B cell (primary cell): ENCODE results near the gene POSTN. TPM values are rescaled to one million over a fixed set of nuclear protein-coding genes. Genes with fewer than 3 reads are reported as not detected.

ENCODE experiments used
- ATAC-seq: fragments of 200-7000 bp; cut with Tn5 transposase; one replicate; pipeline ENCODE4 v1.10.0; 2021; ENCODE audit warnings: low read depth, mild to moderate bottlenecking, moderate number of reproducible peaks, moderate library complexity
- CTCF ChIA-PET: fragments of 350-600 bp; sonication (Branson Sonifier 250); formaldehyde crosslinking; loops from one replicate; lab custom pipeline; 2021; ENCODE audit warnings: antibody characterized with exemption, inconsistent platforms; lab: Charles Lee
- POLR2A ChIA-PET: fragments of 350-600 bp; sonication (Branson Sonifier 250); formaldehyde crosslinking; loops from one replicate; lab custom pipeline; 2021; ENCODE audit warnings: antibody characterized with exemption; lab: Charles Lee
- DNase-seq: peaks from one replicate; pipeline ENCODE4 v3.0.0; 2013
- H2AFZ ChIP-seq: 2 replicates; pipeline ENCODE4 v1.6.1; 2012; ENCODE audit warnings: mild to moderate bottlenecking, low read depth, low read length; ENCODE audit not compliant: insufficient read depth, poor library complexity, severe bottlenecking
- H3K27ac ChIP-seq, 2 donors: 1 replicate in 1 of 2; 2 replicates in 1 of 2; pipeline ENCODE4 v1.5.1; 2012 to 2013; ENCODE audit warnings: low read length in 2 of 2, mild to moderate bottlenecking in 2 of 2, moderate library complexity in 1 of 2
- H3K27me3 ChIP-seq, 4 experiments: fragments of 200-600 bp in 1 of 4; sonication (generic) in 1 of 4; replicated peaks in 1 of 4; 1 replicate in 2 of 4; 2 replicates in 2 of 4; pipeline versions ENCODE4 v1.6.1 to v1.7.0; 2013 to 2016; ENCODE audit warnings: low read length in 3 of 4, mild to moderate bottlenecking in 2 of 4, mixed read lengths in 1 of 4, moderate library complexity in 1 of 4; ENCODE audit not compliant: insufficient read depth in 4 of 4, control insufficient read depth in 3 of 4; ENCODE audit errors: control extremely low read depth in 1 of 4
- H3K36me3 ChIP-seq, 2 experiments: replicated peaks in 1 of 2; 1 replicate in 1 of 2; 2 replicates in 1 of 2; pipeline versions ENCODE4 v1.6.1 to v1.7.1; 2013; ENCODE audit warnings: low read length in 1 of 2; ENCODE audit not compliant: insufficient read depth in 2 of 2, control insufficient read depth in 1 of 2; ENCODE audit errors: control extremely low read depth in 1 of 2, extremely low read depth in 1 of 2
- H3K4me1 ChIP-seq, 2 donors: fragments of 200-600 bp in 1 of 2; sonication (generic) in 1 of 2; 1 replicate in 1 of 2; 2 replicates in 1 of 2; pipeline versions ENCODE4 v1.5.1 to v1.6.1; 2013 to 2017; ENCODE audit warnings: low read length in 2 of 2; ENCODE audit not compliant: control insufficient read depth in 2 of 2, insufficient read depth in 2 of 2
- H3K4me2 ChIP-seq: replicated peaks from 2 replicates; pipeline ENCODE3; 2012; ENCODE audit warnings: mild to moderate bottlenecking, low read depth, low read length; ENCODE audit not compliant: poor library complexity, severe bottlenecking
- H3K4me3 ChIP-seq, 5 experiments: fragments of 200-600 bp in 1 of 5; sonication (generic) in 1 of 5; 1 replicate in 3 of 5; 2 replicates in 2 of 5; pipeline versions ENCODE4 v1.5.1 to v1.7.0; 2011 to 2016; ENCODE audit warnings: low read length in 4 of 5, mild to moderate bottlenecking in 4 of 5, low read depth in 2 of 5, control low read depth in 1 of 5, moderate library complexity in 1 of 5; ENCODE audit not compliant: insufficient read depth in 1 of 5; ENCODE audit errors: control extremely low read depth in 1 of 5, extremely low read depth in 1 of 5
- H3K79me2 ChIP-seq: fragments of 200-600 bp; sonication (generic); one replicate; pipeline ENCODE4 v1.6.0; 2016; ENCODE audit warnings: low read length; ENCODE audit not compliant: control insufficient read depth, insufficient read depth
- H3K9ac ChIP-seq: fragments of 200-600 bp; sonication (generic); 2 replicates; pipeline ENCODE4 v1.6.1; 2017; ENCODE audit warnings: mild to moderate bottlenecking, low read length, moderate library complexity
- H3K9me3 ChIP-seq, 3 donors: one replicate each; pipeline versions ENCODE4 v1.6.1 to v1.7.1; 2013; ENCODE audit warnings: low read length in 2 of 3; ENCODE audit not compliant: control insufficient read depth in 2 of 3, insufficient read depth in 1 of 3; ENCODE audit errors: control extremely low read depth in 1 of 3
- H4K20me1 ChIP-seq: 2 replicates; pipeline ENCODE4 v1.6.0; 2012; ENCODE audit warnings: mild to moderate bottlenecking, low read length; ENCODE audit not compliant: insufficient read depth, control insufficient read depth, poor library complexity, severe bottlenecking
- H3K27ac Mint-ChIP-seq: one replicate; pipeline ENCODE4 v1.8.0; 2021; ENCODE audit warnings: mixed read lengths
- H3K27me3 Mint-ChIP-seq: one replicate; pipeline ENCODE4 v1.8.0; 2021; ENCODE audit warnings: mixed read lengths
- H3K4me1 Mint-ChIP-seq: one replicate; pipeline ENCODE4 v1.8.0; 2021; ENCODE audit warnings: mixed read lengths
- H3K4me3 Mint-ChIP-seq: one replicate; pipeline ENCODE4 v1.8.0; 2021; ENCODE audit warnings: mixed read lengths
- H3K9me3 Mint-ChIP-seq: one replicate; pipeline ENCODE4 v1.8.0; 2022; ENCODE audit warnings: mixed read lengths; ENCODE audit not compliant: insufficient read depth
- CTCF ChIP-seq: fragments of 200-600 bp; IDR thresholded peaks from one replicate; pipeline ENCODE4 v1.8.0; 2022; ENCODE audit warnings: antibody characterized with exemption, mild to moderate bottlenecking
- WGBS: methylation state at CpG from one replicate; pipeline ENCODE4 v1.1.5; 2013; ENCODE audit warnings: missing lambda C conversion rate; ENCODE audit not compliant: insufficient coverage; 5-methylcytosine and 5-hydroxymethylcytosine counted together
- intact Hi-C: fragments of 100-400 bp; cut with micrococcal nuclease; formaldehyde crosslinking; loops from one replicate; pipeline ENCODE4 v1.10.0; 2022
- polyA plus RNA-seq: library from polyadenylated mRNA; depleted of rRNA; stranded (reverse); fragments of >200 nt; gene quantifications from 2 replicates; pipeline ENCODE4 v1.2.3, GENCODE V29; 2012
- total RNA-seq, 2 donors: library from RNA; stranded (reverse); fragments of 120-200 nt in 1 of 2; gene quantifications; 1 replicate in 1 of 2; 2 replicates in 1 of 2; pipeline versions ENCODE4 v1.2.3 to v1.2.4, GENCODE V29; 2013 to 2022

The POSTN gene
- total and polyA plus RNA-seq, 2 donors (not counting 1 experiment from before 2014, with no cell fraction given): not detected

- no peak overlapping the region for H2AFZ ChIP-seq
- WGBS: no CpG with 5 or more reads among the region's 5 CpGs
- no peaks in the 10 kb centered on the region for H3K36me3 ChIP-seq
- Mint-ChIP-seq H3K4me1 (no peaks in the 10 kb centered on the region), H3K9me3 (peaks cover 6% of the 10 kb centered on the region), H3K27ac (no peak overlapping the region), H3K4me3 (no peak overlapping the region), H3K27me3 (no peaks in the 10 kb centered on the region)
- ChIA-PET CTCF (no interaction called here), POLR2A (no interaction called here)
- no peak overlapping the region for H3K4me2 ChIP-seq
- H3K4me1 ChIP-seq: no peaks in the 10 kb centered on the region
- intact Hi-C loops: no loop called here
- H3K9me3 ChIP-seq: no peaks in the 10 kb centered on the region
- no peak overlapping the region for H3K4me3 ChIP-seq
- ATAC-seq (no peak), DNase-seq (no peak)
- no peaks in the 10 kb centered on the region for H3K79me2 ChIP-seq
- no peak overlapping the region for H3K27ac ChIP-seq
- H3K9ac ChIP-seq: no peak overlapping the region
- TF ChIP-seq CTCF: no peak
- H3K27me3 ChIP-seq: no peaks in the 10 kb centered on the region
- no peaks in the 10 kb centered on the region for H4K20me1 ChIP-seq
Measured at GRCh38 chr13:37602733-37603381, 4.3 kb upstream of the POSTN start.

GRCh38 chr13:37601648-37602440, 3.3 kb upstream of the POSTN start:
- Histone ChIP-seq H2AFZ (no peak overlapping the region), H3K27me3 (no peaks in the 10 kb centered on the region), H3K36me3 (no peaks in the 10 kb centered on the region), H3K27ac (no peak overlapping the region), H4K20me1 (no peaks in the 10 kb centered on the region), H3K4me2 (no peak overlapping the region), H3K4me3 (no peak overlapping the region), H3K79me2 (no peaks in the 10 kb centered on the region), H3K9me3 (no peaks in the 10 kb centered on the region), H3K4me1 (no peaks in the 10 kb centered on the region), H3K9ac (no peak overlapping the region)
- intact Hi-C loops: no loop called here
- DNase-seq: no peak
- 80% methylated on average over 1 of the region's 3 CpGs for WGBS
- H3K4me1 Mint-ChIP-seq: no peaks in the 10 kb centered on the region
- POLR2A ChIA-PET: no interaction called here
- H3K9me3 Mint-ChIP-seq: peaks cover 6% of the 10 kb centered on the region
- TF ChIP-seq CTCF: no peak
- ATAC-seq: no peak
- H3K27ac Mint-ChIP-seq: no peak overlapping the region
- no peak overlapping the region for H3K4me3 Mint-ChIP-seq
- CTCF ChIA-PET: no interaction called here
- H3K27me3 Mint-ChIP-seq: no peaks in the 10 kb centered on the region
